Left ventricle myocardium superior (tissue), 1 donor: ENCODE data around the gene CPAMD8. TPM values are rescaled to one million over a fixed set of nuclear protein-coding genes. Genes with fewer than 3 reads are reported as not detected.
"Not testable (repeated sequence)": the region's sequence is repeated elsewhere in the genome, so short reads cannot be mapped to it uniquely, and the experiment has no call there.

ENCODE experiments used
- ATAC-seq: fragments of 200-7000 bp; cut with Tn5 transposase; one replicate; pipeline ENCODE4 v1.9.1; 2020; ENCODE audit warnings: mild to moderate bottlenecking, moderate library complexity
- DNase-seq: peaks from one replicate; pipeline ENCODE4 v3.0.0-alpha.2; 2020
- intact Hi-C: fragments of 100-400 bp; cut with micrococcal nuclease; formaldehyde crosslinking; loops from one replicate; pipeline ENCODE4 v1.11.0; 2022
- total RNA-seq: library from RNA; stranded (reverse); fragmentation: NEBNext Ultra II Directional; extraction: Animal tissue kit (Norgen Biotek cat#: 25700); gene quantifications from one replicate; pipeline ENCODE4 v1.2.1, GENCODE V29; 2021
- donor health status: DM: no; HTN: yes; CAD: no; lungs with severe emphysema.

CPAMD8 gene
- total RNA-seq, 1 donor from 2014 or later: 12.5 TPM

DNA sequence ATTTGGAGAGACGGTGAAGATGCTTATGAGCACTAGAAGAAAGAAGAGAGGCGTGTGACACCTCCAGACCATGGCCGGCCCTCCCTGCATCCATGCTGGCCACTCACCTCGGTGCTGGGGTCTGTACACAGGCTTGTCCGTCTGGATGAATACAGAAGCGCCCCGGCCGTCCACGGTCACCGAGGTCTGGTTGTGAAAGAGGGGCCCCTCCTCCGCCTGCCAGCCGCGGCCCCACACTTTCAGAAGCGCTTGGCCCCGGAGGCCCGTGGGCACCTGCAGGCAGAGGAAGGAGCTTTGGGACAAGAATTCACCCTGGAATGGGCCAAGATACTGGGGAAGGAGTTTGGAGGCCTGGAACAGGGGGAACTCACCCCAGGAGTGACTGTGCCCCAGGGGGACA lies 15.1 kb downstream of the CPAMD8 start:
- ATAC-seq (no peak), DNase-seq (no peak)
- intact Hi-C loops: no loop called here

DNA sequence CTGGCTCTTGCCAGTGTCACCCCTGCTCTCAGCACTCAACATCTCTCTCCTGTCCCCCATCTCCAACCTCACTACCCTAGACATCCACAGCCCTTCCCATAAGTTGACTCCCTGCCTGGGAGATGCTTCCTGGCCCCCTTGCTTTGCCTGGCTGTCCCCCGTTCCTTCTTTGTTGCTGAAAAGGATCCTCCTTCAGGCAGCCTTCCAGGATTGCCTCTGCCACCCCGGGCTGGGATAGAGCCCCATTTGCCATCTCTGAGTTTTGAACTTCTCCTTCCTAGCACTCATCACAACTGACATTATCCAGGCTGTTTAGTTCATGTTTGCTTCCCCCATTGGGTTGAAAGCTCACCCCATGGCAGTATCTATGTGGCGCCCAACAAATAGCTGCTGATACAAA lies 20.0 kb downstream of the CPAMD8 start:
- DNase-seq: no peak
- intact Hi-C loops: no loop called here
- ATAC-seq: no peak

DNA sequence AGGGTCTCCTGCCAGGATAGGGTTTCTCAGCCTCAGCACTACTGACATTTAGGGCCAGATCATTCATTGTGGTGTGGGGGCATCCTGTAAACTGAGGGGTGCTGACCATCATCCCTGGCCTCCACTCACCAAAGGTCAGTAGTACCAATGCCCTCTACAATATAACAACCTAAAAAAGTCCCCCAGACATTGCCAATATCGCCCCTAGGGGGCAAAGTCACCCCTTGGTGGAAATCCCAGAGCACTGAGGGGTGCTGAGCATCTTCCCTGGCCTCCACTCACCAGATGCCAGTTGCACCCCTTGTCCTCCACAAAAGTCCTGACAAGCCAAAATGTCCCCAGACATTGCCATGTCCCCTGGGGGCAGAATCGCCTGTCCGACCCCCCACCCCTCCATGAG lies 21.6 kb downstream of the CPAMD8 start:
- ATAC-seq: no peak
- intact Hi-C loops: no loop called here
- no peak for DNase-seq

DNA sequence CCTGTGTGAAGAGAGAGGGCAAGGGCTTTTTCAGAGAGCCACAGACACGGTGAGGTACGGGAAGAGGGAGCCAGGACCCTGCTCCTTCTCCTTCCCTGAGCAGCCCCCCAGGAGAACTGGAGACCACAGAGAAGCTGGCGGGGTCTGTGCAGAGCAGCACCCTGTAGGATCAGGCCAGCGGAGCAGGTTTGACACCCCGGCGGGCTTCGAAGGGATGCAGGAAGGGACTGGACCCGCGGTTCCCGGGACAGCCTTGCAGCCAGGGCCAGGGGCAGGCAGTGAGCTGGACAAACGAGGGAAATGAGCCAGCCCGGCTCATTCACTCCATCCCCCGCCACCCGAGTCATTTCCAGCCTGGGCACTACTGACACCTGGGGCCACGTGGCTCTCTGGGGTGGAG lies 22.2 kb downstream of the CPAMD8 start:
- intact Hi-C loops: no loop called here
- DNase-seq (no peak), ATAC-seq (no peak)

DNA sequence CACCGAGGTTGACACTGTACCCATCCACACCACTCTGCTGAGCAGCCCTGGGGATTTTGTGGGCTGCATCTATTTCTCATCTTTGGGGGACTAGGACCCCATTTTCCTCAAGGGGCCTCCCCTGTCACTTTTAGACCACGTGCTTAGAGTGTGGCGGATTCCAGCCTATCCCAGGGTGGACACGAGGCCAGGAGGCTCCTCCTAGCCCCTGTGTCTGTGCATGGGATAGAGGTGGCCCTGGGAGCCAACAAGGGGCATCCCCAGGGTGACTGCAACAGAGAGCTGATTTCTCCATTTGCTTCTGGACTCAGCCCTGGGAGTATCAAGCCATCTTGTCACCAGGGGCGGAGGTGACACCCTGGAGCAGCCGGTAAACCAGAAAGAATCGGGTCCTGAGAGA lies 24.2 kb downstream of the CPAMD8 start:
- intact Hi-C loops: no loop called here
- no peak for ATAC-seq
- DNase-seq: no peak

DNA sequence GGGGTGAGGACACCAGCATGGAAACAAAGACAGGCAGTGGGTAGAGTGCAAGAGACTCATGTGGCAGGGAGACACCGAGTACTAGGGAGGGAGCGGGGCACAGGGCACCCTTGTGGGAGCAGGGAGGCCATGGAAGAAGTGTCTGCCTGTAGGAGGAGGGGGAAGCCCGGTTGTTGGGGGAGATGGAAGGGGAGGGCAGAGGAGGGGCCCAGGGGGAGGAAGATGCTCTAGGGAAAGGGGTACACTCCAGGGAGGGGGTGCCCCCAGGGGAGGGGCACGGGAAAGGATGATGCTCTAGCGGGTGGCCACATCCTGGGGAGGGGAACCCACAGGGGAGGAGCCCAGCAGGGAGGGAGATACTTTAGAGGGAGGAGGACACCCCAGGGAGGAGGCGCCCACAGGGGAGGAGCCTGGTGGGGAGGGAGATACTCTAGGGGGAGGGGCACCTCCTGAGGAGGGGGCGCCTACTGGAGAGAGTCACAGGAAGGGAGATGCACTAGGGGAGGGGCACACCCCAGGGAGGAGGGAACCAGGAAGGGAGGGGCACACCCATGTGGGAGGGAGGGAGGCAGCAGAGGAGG lies 24.9 kb downstream of the CPAMD8 start:
- intact Hi-C loops: no loop called here
- peak; percentile 55 for ATAC-seq
- no peak for DNase-seq

DNA sequence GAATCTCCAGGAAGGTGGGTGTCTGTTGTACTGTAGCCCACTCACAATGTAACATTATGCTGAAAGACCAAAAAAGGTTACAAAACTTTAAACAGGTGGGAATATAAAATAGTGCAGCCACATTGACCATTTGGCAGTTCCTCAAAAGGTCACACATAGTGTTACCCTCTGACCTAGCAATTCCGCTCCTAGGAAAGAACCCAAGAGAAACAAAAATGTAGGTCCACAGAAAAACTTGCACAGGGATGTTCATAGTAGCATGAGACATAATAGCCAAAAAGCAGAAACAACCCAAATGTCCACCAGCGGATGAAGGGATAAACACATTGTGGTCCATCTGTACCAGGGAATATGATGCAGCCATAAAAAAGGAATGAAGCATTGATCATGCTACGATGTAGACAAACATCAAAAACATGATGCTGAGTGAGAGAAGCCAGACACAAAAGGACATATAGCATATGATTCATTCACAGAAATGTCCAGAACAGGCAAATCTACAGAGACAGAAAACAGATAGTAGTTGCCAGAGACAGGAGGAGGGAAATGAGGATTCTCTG lies 27.9 kb downstream of the CPAMD8 start:
- DNase-seq (no peak), ATAC-seq (no peak)
- intact Hi-C loops: no loop called here

DNA sequence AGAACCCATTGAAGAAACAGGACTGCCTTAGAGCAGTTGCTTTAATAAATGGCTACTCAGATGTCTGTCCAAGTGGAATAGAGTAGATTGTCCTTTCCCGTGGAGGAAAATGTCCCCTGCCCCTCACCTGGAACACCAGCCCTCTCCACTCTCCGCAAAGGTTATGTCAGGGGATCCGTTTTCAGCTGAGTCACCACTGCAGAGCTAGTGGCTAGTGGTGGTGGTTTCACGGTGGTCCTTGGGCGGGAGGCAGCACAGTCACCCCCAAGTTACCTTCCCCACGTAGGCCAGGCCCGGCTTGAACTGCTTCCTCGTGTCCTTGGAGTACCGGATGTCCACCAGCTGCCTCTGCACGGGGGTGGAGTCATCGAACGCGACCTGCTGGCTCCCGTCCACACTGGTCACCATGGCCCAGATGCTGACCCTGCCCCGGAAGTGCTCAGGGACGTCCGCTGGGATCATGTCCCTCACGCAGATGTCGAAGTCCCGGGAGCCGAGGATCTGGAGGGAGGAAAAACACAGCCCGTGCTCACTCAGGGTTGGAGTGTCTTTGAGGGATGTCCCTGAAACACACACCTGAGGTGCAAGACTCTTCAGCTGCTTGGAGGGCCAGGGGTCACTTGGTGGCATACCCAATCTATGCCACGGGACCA lies 29.6 kb downstream of the CPAMD8 start:
- ATAC-seq, DNase-seq, intact Hi-C loops: not testable (repeated sequence)

DNA sequence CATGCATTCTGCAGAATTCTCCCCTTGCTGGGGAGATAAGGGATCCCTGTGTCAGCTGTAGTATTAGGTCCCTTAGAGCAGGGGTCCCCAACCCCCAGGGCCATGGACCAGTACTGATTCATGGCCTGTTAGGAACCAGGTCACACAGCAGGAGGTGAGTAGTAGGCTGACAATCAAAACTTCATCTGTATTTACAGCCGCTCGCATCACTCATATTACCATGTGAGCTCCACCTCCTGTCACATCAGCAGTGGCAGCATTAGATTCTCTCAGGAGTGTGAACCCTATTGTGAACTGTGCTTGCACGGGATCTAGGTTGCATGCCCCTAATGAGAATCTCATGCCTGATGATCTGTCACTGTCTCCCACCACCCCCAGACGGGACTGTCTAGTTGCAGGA lies 37.9 kb downstream of the CPAMD8 start:
- no peak for ATAC-seq
- no peak for DNase-seq
- intact Hi-C loops: no loop called here

DNA sequence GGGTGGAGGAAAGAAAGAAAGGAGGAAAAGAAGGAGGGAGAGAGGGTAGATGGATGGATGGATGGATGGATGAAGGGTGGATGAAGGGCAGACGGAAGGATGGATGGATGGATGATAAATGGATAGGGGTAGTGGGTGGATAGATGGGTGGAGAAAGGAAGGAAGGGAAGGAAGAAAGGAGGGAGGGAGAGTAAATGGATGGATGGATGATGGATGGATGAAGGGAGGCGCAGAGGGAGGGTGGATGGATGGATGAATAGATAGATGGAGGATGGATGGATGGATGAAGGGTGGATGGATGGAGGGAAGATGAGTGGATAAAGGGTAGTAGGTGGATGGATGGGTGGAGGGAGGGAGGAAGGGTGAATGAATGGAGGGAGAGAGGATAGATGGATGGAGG lies 41.2 kb downstream of the CPAMD8 start:
- ATAC-seq: no peak
- no peak for DNase-seq
- intact Hi-C loops: no loop called here

DNA sequence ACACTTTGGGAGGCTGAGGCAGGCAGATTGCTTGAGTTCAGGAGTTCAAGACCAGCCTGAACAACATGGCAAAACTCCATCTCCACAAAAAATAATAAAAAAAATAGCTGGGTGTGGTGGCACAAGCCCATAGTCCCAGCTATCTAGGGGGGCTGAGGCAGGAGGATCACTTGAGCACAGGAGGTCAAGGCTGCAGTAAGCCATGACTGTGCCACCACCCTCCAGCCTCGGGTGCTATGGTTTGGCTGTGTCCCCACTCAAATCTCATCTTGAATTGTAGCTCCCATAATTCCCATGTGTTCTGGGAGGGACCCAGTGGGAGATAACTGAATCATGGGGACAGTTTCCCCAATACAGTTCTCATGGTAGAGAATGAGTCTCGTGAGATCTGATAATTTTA lies 44.0 kb downstream of the CPAMD8 start:
- not testable (repeated sequence) for DNase-seq, ATAC-seq

DNA sequence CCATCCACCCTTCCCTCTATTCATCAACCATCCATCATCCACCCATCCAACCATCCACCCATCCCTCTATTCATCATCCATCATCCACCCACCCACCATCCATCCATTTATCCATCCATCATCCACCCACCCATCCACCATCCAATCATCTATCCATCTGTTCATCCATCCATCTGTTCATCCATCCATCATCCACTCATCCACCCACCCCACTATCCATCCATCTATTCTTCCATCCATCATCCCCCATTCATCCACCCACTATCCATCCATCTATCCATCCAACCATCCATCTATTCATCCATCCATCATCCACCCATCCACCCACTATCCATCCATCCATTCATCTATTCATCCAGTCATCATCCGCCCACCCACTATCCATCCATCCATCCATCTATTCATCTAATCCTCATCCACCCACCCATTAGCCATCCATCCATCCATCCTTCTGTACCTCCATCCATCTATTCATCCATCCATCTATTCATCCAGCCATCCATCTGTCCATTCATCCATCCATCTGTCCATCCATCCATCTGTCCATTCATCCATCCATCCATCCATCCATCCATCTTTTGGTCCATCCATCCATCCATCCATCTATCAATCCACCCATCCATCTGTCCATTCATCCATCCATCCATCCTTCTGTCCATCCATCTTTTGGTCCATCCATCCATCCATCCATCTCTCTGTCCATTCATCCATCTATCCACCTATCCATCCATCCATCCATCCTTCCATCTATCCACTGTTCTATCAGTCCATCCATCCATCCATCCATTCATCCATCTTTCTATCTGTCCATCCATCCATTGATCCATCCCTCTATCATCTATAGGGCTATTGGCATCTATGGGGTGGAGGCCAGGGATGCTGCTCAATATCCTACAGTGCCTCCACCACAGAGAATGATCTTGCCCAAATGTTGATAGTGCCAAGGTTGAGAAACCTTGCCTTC lies 47.5 kb downstream of the CPAMD8 start:
- no peak for ATAC-seq
- no peak for DNase-seq
- intact Hi-C loops: no loop called here

More for the DNA sequence above, 44.0 kb downstream of the CPAMD8 start:
- intact Hi-C loops: not testable (repeated sequence)

DNA sequence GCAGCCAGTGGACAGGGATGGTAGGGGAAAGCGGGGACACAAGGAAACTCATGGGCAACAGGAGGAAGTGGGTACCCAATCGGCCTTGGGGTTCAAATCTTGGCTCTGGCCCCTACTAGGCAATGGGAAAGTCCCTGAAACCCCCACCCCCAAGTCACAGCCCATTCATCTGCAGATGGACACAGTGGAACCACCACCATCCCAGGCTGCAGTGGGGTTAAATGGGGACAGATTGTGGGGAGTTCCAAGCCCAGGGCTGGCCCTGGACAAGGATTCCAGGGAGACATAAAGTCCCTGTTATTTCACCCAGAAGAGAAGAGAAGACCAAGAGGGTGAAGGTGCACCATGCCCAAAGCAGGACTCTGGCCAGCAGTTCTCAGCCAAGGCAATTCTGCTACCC lies 48.5 kb downstream of the CPAMD8 start:
- intact Hi-C loops: no loop called here
- ATAC-seq (no peak), DNase-seq (no peak)

DNA sequence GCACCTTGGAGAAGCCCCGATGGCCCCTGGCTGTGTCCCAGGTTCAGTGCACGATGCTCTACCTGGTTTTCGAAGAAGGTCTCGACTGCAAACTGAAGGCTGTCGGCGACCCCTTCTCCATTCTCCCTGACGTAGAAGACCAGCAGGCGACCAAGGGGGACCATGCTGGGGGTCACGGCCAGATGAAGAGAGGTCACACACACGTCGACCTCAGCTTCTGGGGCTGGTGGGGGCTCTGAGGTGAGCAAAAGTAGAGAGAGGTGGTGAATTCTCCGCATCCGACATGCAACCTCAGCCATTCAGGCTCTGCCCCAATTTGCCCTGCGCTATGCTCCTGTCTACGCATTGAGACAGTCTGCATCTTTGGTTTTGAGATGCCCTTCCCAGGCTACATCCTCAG lies 49.3 kb downstream of the CPAMD8 start:
- ATAC-seq: no peak
- DNase-seq: no peak
- intact Hi-C loops: no loop called here

DNA sequence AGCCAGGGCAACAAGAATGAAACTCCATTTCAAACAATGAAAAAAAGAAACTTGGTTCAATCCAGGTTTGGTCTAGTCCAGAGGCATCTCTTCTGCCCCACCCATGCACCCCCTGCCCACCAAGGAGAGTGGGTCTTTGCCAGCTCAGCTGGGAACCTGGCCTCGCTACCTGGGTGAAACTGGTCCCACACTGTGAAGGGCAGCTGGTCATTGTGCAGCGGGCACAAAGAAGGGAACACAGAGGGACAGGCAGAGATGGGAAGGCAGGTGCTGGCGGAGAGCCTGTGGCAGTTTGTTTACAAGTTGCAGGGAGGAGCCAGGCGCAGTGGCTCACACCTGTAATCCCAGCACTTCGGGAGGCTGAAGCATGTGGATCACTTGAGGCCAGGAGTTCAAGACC lies 50.2 kb downstream of the CPAMD8 start:
- intact Hi-C loops: no loop called here
- DNase-seq (no peak), ATAC-seq (no peak)

DNA sequence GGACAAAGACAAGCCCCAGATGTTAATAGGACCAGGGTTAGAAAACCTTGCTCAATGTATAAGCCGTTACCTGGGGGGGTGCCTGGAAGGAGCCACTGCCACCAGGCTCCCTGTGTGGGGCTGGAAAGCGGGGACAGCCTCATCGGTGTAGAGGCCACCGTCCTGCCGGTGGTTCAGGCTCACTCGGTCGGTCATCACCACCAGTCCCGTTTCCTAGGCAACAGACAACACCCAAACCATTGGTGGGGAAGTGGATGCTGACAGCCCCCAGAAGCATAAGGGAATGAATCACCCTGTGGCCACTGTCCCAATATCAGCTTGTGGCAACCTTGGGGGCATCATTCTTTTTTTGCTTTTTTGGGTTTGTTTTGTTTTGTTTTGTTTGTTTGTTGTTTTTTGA lies 55.8 kb downstream of the CPAMD8 start:
- no peak for DNase-seq
- no peak for ATAC-seq
- intact Hi-C loops: no loop called here

DNA sequence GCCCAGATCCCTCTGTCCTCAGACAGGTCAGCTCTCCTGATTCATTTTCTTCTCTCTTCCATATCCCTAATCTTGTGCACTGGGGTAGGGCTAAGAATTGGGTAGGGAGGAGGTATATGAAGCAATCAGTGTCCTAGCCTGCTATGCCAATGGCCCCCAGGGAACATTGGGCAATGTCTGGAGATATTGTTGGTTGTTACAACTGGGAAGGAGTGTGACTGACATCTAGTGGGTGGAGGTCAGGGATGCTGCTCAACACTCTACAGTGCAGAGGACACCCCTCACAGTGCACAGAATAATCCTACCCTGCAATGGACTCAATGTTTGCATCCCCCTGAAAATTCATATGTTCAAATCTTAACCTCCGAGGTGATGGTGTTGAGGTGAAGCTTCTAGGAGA lies 57.5 kb downstream of the CPAMD8 start:
- no peak for ATAC-seq
- no peak for DNase-seq
- intact Hi-C loops: no loop called here

DNA sequence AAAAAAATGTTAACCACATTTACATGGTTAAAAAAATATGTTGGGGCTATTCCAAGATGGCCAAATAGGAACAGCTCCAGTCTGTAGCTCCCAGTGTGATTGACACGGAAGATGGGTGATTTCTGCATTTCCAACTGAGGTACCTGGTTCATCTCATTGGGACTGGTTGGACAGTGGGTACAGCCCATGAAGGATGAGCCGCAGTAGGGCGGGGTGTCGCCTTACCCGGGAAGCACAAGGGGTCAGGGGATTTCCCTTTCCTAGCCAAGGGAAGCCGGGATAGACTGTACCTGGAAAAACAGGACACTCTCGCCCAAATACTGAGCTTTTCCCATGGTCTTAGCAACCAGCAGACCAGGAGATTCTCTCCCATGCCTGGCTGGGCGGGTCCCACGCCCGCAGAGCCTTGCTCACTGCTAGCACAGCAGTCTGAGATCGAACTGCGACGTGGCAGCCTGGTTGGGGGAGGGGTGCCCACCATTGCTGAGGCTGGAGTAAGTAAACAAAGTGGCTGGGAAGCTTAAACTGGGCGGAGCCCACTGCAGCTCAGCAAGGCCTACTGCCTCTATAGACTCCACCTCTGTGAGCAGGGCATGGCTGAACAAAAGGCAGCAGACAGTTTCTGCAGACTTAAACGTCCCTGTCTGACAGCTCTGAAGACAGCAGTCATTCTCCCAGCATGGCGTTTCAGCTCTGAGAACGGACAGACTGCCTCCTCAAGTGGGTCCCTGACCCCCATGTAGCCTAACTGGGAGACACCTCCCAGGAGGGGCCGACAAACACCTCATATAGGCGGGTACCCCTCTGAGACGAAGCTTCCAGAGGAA lies 65.4 kb downstream of the CPAMD8 start:
- ATAC-seq, DNase-seq, intact Hi-C loops: not testable (repeated sequence)

DNA sequence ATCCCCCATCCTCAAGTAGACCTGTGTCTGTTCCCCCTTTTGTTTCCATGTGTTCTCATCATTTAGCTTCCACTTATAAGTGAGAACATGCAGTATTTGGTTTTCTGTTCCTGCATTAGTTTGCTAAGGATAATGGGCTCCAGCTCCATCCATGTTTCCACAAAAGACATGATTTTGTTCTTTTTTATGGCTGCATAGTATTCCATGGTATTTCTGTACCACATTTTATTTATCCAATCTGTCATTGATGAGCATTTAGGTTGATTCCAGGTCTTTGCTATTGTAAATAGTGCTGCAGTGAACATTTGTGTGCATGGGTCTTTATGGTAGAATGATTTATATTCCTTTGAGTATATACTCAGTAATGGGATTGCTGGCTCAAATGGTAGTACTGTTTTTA lies 68.3 kb downstream of the CPAMD8 start:
- intact Hi-C loops, DNase-seq, ATAC-seq: not testable (repeated sequence)
